D721Med (cell line): ENCODE data around the gene LMO2.

ENCODE experiments used
- DNase-seq: peaks from one replicate; pipeline ENCODE4 v3.0.0; 2011; ENCODE audit warnings: low spot score; ENCODE audit not compliant: insufficient read length
- FAIRE-seq: peaks from 2 replicates; lab custom pipeline; 2011; peaks lifted over from hg19 to GRCh38; lab: Jason Lieb, UNC
- TF ChIP-seq, protein P1 (sequence below): IDR thresholded peaks from 2 replicates; pipeline ENCODE4 v1.5.1; 2012; ENCODE audit warnings: mild to moderate bottlenecking, control low read depth; ENCODE audit not compliant: insufficient read depth; ENCODE audit errors: missing control alignments

The LMO2 gene

DNA sequence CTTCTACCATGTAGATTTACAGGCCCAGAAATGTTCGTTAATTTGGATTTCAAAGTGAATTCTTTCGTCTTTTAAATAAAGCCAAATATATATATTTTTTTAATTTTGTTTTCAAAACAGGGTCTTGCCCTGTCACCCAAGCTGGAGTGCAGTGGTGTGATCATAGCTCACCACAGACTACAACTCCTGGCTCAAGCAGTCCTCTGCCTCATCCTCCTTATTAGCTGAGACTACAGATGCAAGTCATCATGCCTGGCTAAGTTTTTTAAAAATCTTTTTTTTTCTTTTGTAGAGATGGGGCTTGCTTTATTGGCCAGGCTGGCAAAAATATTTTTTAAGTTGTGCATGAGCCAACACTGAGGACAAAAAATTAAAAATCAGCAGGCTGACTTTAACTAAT, 5.0 kb upstream of the LMO2 start:
- no peak for DNase-seq
- TF ChIP-seq, protein P1, sequence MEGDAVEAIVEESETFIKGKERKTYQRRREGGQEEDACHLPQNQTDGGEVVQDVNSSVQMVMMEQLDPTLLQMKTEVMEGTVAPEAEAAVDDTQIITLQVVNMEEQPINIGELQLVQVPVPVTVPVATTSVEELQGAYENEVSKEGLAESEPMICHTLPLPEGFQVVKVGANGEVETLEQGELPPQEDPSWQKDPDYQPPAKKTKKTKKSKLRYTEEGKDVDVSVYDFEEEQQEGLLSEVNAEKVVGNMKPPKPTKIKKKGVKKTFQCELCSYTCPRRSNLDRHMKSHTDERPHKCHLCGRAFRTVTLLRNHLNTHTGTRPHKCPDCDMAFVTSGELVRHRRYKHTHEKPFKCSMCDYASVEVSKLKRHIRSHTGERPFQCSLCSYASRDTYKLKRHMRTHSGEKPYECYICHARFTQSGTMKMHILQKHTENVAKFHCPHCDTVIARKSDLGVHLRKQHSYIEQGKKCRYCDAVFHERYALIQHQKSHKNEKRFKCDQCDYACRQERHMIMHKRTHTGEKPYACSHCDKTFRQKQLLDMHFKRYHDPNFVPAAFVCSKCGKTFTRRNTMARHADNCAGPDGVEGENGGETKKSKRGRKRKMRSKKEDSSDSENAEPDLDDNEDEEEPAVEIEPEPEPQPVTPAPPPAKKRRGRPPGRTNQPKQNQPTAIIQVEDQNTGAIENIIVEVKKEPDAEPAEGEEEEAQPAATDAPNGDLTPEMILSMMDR: no peak
- FAIRE-seq: no peak

GRCh38 chr11:33895752-33896137, 3.9 kb upstream of the LMO2 start:
- no peak for FAIRE-seq
- DNase-seq: no peak
- TF ChIP-seq, protein P1: no peak

DNA sequence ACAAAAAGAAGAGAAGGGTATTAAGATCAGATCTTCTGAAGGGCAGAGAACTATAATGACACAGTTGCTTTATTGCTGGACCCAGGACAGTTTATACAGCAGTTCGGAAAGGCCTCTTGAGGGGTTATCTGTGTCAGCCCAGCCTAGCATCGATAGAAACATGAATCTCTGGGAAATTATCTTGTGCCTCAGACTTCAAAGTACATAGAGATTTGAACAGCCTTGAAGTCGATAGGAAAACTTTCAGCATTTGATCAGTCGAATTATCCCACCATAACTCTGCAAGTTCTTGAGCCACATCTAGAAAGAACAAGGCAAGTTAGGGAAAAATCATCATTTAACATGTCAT, 2.5 kb upstream of the LMO2 start:
- DNase-seq (no peak), FAIRE-seq (no peak)
- TF ChIP-seq, protein P1: no peak

- FAIRE-seq (no peak), DNase-seq (no peak)
- TF ChIP-seq, protein P1: no peak
Observed at GRCh38 chr11:33893711-33894397, 2.0 kb upstream of the LMO2 start.

GRCh38 chr11:33892906-33893594, 1.2 kb upstream of the LMO2 start:
- TF ChIP-seq, protein P1: no peak
- DNase-seq (no peak), FAIRE-seq (no peak)

DNA sequence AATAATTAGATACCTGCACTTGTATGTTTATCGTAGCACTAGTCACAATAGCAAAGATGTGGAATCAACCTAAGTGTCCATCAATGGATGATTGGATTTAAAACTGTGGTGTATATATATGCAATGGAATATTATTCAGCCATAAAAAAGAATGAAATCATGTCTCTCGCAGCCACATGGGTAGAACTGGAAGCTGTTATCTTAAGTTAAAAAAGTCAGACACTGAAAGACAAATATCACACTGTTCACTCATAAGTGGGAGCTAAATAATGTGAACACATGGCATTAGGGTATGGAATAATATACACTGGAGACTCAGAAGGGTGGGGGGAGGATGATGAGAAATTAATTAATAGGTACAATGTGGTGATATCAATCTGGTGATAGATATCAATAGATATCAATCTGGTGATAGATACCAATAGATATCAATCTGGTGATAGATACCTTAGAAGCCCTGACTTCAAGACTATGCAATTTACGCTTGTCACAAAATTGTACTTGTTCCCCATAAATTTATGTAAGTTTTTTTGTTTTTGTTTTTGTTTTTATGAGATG, 2.0 kb downstream of the LMO2 start:
- no peak for DNase-seq
- no peak for FAIRE-seq
- TF ChIP-seq, protein P1: no peak

DNA sequence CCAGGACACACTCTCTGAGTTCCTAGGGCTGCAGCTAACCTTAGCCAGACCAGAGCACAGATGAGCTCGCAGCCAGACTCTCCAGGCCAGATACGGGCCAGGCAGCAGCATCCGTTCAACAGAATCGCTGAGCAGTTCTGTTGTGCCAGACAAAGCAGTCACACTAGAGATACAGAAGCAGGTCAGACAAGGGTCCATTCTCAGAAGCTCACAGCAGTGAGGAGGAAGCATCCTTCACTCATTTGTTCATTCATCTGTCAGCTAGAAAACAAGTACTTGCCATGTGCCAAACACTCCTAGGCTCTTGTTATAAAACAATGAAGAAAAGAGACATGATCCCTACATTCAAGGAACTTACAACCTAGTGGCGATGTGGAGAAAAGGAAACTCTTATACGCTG, 2.6 kb downstream of the LMO2 start:
- TF ChIP-seq, protein P1: no peak
- no peak for FAIRE-seq
- no peak for DNase-seq
